ENCODE results near the gene ITGA11.

Gene ITGA11

DNA sequence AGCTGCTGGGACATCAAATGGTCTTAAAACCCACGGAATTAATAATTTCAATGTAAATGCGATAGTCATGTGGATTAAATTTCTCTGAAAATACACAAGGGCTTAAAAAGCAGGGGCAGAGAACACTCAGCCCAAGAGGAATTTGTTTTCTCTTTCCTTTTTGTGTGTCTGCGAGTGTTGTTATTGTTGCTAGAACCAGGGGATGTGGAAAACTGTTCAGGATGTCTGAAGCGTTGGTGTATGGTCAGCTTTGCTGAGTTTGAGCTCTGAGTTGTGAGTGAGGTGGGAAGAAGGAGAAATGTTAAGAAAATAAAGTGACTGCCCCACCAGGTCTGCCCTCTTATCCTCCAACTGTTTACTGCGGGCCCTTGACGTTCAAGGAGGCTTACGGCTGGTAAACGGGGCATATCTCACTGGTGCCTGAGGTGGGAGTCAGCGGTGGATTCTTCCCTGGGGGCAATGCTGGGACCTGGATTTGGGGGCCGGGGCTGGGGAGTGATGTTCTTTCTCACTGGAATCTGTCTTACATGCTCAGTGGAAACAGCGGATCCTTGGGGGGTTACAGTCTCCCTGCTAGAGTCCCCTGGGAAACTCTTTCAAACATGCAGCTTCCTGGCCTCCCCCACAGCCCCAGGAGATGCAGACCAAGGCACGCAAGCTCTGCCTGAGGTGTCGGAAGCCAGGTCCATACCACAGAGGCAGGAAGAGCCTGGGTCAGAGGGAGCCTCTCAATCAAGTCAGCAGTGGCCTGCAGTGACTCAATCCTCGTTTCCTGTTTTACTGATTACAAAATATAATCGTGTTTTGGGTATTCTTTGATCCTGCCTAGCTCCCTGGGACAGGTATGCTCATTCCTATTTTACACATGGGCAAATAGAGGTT lies 41.8 kb downstream of the ITGA11 start:
- no peak for DNase-seq

DNA sequence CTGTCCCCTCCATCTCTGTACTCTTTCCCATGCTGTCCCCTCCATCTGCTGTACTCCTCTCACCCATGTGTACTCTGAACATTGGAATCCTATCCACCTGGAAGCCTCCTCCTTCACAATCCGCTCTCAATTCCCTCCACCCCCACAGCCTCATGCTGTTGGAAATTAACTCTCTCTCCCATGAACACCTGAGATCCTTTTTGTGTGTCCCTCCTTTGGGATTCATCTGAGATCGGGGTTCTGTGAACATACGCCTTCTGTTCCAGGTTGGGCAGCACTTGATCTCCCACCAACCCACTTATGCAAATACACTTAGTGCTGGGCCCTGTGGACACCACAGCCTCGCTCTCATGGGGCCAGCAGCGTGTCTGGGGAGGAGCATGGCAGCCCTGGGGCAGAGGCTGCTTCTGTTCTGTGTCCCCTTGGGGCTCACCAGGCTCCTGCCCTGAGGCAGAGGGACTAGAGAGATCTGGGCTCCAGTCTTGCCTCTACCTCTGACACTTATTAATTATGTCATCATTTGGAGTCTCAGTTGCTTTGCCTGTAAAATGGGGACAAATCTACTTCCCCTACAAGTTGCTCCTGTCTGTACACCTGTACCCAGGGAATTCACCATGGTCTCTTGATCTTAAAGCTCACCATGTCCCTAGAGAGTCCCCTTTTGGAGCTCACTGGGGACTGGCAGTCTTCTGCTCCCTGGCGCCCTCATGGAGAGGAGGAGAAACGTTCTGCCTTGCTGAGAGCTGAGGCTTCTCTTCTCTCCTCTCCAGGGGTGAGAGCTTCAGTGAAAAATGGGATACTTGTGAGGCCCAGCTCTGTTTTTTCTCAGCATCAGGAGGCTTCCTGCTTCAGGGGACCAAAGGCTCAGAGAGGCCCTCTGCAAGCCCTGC lies 42.7 kb downstream of the ITGA11 start:
- no peak for DNase-seq

DNA sequence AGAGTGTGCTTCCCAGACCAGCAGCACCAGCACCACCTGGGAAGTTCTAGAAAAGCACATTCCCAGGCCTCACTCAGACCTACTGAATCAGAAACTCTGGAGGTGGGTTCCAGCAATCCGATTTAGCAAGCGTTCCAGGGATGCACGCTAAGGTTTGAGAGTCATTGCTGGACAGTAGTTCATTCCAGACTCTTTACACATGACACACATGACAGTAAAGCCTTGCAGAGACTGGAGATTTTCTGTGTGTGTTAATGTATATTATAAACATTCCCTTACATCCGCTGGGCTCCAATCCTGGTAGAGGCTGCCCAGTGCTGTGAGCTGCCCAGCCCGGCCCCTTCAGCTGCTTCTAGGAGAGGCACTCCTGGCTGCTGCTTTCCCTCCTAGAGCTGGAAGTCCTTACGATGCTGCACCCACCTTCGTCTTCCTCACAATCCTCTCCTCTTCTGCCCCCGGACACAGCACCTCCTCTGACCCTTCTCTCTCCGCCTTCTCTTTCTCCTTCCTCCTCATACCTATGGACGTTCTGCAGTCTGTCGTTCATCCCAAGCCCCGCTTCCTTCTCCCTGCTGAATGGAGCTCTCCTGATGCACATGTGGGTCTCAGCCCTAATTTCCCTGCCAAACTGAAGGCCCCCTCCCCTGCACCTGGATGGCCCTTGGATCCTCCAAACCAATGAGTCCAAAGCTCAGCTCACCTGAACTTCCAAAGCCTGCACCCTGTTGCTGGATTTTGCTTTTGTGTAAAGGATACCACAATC lies 44.4 kb downstream of the ITGA11 start:
- no peak for DNase-seq

DNA sequence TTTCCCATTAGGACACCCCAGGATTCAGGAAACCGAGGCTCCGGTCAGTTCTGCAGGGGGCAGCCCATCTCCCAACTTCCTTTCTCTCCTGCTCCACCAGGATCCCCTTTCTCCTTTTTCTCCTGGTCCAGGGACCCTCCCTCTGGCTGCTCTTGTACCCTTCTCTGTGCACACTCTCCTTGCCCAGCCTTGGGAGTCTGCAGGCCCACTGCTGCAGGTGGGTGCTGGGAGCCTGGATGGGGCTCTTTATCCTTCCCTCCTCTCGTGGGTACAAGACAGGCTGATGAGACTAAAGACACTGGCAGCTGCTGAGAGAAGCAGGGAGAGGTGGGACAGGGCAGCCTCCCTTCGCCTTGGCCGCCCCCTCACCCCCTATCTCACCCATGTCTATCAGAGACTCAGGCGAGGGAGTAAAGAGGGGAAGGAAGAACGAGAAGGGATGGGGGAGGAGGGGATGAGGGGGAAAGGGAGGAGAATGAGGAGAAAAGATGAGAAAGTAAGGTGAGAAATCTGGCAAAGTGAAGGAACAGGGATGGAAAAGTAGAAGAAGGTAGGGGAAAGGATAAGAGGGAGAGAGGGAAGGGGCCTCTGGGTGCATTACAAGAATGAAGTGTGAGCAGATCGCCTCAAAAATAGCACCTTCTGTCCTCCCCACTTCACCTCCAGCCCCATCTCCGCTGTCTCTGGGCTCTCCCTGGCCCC lies 45.2 kb downstream of the ITGA11 start:
- no peak for DNase-seq

DNA sequence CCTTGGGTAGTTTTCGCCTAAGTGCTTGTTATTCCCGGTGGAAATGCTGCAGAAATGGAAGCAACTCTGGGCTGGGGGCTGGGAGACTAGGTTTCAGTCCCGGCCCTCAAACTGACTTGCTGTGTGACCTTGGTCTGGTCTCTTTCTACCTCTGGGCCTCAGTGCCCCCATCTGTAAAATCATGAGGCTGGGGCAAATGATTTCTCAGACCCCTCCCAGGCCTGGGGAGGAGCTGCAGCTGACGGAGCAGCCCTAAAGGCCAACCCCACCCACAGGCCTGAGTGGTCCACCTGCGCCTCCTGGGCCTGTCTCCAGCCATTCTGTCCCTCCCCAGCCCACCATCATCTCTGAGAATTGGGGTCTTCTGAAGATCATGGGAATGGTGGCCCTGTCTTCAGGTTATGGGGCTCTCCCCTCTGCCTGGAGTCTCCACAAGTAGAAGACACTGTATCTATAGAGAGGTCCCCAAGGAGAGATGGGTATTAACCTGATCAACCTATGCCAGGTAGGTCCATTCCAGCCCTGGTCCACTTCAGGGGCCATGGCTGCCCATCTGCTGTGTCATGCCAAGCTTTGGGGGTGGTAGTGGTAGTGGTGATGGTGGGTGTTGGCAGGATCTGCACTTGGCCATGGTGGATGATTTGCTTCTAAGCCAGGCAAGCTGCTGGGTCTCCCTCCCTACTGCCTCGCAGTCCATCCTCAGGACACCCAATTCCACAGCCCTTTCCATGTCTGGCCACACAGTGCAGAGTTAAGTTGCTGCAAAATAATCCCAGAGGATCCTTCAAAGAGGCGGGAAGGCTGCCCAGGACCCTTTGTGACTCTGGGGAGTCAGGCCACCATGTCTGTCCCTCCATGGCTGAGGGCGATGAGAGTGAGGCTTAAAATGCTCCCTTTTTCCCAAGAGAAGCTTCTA lies 46.0 kb downstream of the ITGA11 start:
- DNase-seq = no peak

DNA sequence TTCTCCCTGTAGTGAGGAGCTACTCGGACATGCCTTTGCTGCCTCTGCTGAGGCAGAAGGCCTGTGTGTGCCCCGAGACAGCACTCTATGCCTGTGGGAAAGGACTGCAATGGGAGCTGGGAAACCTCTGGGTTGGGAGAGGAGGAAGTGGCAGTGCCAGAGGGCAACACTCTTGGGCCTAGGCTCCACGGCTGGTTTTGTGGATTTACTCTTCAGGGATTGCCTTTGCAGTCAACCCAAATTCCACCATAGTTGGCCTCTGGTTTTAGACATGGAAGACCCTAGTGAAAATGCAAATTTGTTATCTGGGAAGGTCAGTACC lies 46.8 kb downstream of the ITGA11 start:
- no peak for DNase-seq

DNA sequence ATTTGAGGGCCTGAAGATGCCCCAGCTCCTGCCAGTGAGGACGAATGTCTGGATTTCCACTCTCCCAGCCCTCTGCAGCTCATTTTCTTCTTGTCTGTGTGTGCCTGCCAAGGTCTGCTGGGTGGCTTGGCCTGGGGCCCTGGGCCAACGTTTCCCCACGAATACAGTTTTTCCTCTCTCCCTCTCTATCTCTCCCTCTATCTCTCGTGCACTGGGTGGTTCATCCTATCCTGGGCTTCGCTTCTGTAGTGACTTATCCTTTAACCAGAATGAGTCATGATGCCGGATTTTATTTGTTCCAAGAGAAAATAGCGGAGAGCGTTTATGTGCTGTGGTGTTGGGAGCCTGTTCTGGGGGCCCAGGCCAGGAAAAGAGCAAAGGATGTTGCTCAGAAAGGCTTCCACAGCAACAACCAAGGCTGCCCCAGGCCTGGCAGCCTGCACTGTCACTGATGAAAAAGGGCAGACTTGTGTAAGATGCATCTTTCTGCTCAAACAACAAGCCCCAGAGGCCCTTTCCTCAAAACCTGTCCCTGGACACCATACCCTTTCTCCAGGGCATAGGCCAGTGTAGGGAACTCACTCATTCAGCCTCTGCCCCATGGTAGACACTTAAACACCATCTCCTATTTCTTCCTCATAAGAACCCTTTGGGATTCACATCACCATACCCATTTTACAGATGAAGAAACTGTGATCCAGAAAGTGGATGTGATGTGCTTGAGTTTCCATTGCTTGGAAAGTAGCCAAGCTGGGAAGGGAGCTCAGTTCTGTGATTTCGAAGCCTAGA lies 47.3 kb downstream of the ITGA11 start:
- DNase-seq = no peak

DNA sequence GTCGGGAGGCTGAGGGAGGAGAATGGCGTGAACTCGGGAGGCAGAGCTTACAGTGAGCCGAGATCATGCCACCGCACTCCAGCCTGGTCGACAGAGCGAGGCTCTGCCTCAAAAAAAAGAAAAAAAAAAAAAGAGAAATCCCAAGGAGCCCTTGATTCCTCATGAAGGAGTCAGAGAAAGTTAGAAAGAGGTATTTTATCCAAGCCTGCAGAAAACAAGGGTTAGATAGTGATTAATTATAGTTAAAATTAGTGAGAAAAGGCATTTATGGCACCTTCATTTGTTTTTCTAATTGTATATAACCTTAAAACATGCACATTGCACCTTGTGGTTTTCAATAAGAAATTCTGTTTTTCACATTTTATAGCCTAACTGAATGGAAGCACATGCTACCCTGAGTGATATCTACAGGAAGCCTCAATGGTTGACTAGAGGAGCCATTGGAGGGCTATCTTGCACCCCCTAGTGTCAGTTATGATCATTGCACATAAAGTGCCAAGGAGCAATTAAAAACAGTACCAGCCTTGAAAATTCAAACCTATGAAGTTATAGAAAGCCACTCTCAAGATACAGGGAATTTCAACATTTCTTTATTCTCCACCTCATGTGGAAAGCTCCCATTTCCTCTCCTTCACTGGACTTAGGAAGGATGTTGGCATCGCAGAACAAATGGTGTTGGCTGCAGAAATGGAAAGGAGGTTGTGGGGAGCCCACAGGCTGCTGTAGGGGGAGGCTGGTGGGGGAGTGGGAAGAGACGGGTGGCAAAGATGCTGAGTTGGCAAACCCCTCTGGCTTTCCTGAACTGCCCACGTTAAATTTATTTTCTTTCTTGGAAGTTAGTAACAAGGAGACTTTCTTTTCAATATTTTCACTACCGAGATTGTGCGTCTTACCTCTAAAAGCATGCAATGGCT lies 48.5 kb downstream of the ITGA11 start:
- DNase-seq = peak; percentile 37

DNA sequence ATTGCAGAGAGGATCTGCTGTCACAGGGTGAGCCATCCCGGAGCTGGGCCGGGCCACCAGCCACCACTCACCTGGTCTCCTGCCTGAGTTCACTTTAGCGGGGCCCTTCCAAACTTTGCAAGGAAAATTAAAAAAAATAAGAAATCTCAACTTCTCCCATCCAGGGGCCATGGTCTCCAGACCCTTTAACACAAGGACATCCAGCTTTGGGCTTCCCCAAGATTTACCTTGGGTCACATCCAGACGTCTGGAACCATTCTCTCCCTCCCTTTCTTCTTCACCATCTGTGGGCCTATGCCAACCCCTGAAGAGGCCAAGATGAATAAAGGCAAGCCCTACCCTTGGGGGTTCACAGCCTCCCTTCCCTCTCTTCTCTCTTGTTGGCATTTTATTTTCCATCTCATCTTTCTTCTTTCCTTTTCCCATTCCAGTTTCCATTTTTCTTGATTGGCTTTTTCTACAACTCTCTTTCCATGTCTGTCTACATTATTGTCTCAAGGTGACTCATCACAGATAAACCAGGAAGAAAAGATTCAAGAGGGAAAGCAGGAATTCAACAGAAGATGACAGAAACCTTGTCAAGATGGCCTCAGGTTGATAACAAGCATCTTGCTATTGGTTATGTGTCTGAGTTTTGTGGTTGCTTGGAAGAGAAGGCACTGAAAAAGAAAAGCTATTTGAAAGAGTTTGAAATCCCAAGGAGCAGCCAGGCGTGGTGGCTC lies 49.5 kb downstream of the ITGA11 start:
- no peak for DNase-seq

DNA sequence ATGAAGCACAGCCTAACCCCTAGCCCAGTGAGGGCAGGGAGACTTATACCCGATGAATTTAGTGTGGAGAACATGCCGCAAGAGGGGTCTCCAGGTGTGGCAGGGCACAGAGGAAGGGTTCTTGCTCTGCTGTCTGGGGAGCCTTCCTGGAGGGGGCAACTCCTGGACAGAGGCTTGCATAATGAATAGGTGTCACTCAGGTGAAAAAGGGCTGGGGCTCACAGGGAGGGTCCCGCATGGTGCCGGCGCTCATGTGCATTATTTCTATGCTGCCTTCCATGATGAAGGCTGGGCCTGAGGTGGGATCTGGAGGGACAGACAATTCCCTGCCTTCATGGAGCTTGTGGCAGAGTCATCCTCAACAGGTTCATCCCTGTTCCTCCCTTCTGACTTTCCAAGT lies 51.5 kb downstream of the ITGA11 start:
- DNase-seq = no peak

DNA sequence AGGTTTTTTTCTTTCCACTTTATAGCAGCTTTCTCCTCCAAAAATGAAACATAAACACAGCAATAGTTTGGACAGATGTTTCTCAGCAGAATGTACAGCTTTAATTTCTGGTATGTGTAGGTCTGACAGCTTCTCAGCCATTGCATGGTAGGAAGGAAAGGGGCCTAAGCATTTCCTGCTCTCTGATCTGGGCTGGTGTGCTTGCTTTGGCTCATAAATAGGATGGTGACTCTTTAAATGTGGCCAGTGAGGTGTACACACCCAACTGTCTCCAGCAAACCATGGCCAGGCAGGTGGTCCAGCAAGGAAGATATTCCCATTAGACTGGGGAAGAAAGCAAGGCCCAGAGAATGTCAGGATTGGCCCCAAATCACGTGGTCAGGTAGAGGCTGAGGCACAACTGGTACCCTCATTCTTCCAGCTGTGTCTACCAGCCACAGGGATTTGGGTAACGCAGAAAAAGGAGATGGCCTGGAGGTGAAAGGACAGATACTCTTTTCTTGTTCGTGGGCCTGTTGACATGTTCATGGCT lies 52.1 kb downstream of the ITGA11 start:
- DNase-seq = no peak

DNA sequence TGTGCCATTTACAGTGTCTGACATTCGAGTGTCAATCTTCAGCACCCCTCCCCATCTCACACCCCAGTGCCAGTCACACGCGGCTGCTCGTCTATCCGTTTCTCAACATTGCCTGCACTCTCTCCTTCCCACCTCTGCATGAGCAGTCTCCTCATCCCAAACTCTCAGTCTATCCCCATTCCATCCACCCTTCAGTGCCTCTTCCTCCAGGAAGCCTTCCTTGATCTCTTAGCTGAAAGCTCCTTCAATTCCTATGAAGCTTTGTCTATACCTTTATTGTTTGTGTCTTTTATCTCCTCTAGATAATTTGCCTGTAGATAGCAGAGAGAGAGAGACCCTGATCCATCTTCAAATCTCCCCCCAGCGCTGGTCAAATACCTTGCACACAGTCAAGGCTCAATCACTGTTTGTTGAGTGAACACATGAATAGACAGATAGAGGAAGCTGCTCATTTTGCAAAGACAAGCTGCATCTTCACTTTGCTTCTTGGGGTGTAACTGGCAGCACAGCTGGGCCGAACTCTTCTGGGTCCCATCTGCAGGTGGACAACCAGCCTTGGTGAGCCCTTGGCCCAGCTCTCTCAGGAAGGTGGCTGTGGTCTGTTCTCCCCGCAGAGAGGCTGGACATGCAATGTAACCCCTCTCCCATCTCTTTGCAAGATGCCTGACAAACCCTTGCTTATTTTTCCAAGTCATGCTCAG lies 52.8 kb downstream of the ITGA11 start:
- DNase-seq = no peak

DNA sequence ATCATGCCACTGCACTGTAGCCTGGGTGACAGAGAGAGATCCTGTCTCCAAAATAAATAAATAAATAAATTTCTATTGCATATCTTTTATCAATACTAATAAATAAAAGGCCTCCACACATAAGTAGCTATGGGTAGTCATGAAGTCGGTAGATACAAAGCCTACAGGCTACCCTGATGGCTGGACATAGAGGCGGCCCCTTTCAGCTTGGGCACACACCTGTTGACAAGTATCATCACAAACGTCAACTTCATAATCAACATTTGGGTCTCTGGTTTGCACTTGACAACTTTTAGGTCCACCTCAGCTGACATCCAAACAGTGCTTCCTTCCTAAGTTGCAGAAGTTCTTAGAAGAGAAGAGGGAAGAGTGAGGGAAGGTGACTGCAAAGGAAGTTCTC lies 53.4 kb downstream of the ITGA11 start:
- no peak for DNase-seq

DNA sequence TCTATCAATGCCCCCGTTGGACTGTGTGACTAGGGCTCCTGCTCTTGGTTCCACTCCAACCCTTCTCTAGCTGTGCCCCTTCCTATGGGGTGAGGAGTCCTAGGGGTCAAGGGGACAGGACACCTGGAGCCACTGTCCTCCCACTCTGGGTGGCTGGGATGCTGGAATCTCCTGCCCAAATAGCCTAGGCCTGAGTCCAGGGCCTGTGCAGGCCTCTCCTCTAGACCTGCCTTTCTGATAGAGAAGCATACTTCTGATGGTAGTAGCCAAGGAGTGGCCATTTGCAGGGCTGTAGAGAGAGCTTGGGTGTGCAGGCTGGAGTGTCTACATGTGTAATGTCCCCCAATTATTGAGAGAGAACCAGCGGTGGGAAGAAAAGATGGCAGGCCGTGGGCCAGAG lies 54.2 kb downstream of the ITGA11 start:
- no peak for DNase-seq

DNA sequence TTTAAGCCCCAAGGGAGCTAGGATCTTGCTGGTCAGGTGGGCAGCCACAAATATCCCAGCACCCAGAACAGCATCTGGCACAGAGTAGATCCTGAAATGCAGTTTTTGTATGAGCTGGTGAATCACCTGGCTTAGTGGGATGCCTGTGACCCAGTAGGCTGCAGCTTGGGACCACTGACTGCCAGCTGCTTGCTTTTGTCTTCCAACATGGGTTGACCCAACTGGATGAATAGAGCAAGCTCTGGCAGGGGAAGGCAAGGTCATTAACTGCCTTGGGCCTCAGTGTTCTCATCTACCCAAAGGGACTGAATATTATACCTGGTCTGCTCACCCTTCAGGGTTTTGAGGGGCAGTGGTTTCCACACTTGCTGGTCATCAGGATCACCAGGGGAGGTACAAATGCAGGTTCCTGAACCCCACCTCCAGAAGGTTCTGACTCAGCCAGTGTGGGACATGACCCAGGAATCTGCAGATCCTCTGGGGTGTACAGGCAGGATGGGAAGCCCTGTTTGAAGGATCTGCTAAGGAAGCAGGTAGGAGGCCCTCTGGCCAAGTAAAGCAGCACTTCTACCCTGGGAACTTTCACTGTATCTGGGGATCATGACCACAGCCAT lies 55.4 kb downstream of the ITGA11 start:
- no peak for DNase-seq

DNA sequence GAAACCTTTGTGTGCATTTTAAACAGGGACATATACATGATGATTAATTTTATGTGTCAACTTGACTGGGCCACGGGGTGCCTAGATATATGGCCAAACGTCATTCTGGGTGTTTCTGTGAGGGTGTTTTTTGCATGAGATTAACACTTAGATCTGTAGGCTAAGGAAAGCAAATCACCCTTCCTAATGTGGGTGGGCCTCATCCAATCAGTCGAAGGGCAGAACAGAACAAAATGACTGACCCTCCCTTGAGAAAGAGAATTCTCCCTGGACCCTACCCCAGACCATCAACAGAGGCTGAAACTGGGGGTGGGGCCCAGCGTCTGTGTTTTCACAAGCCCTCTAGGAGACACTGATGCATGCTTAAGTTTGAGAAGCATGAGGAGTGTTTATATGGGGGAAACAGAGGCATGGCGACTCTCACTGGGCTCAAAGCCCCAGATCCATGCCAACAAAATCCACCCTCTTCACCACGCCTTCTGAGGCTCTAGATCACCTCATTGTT lies 56.2 kb downstream of the ITGA11 start:
- DNase-seq = no peak

DNA sequence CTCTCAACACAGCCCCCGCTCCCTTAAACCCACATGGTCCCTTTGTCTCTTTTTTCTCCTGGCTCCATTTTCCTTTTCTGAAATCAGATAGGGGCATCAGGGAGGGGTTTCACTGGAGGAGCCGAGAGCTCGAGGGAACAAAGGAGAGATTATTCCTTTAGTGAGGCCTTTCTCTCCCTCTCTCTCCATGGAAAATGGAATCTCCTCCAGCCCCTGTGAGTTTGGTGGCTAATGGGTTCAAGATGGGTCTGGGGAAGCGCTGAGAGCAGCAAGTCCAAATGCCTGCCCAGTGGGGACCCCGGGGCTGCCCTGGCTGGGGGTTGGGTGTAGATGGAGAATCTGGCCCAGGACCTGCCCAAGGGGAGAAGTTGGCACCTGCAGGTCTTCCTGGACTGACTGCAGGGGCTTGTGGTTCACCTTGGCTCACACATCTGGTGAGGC lies 56.8 kb downstream of the ITGA11 start:
- no peak for DNase-seq
